UCSD-AML1 (cell line): ENCODE data around the gene NBDY.
"Not testable (repeated sequence)": the region's sequence is repeated elsewhere in the genome, so short reads cannot be mapped to it uniquely, and the experiment has no call there.

Experiments
- DNase-seq: peaks from one replicate; lab custom pipeline; 2025; ENCODE audit not compliant: unreplicated experiment; lab: John Stamatoyannopoulos, UW

NBDY gene, protein sequence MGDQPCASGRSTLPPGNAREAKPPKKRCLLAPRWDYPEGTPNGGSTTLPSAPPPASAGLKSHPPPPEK

DNA sequence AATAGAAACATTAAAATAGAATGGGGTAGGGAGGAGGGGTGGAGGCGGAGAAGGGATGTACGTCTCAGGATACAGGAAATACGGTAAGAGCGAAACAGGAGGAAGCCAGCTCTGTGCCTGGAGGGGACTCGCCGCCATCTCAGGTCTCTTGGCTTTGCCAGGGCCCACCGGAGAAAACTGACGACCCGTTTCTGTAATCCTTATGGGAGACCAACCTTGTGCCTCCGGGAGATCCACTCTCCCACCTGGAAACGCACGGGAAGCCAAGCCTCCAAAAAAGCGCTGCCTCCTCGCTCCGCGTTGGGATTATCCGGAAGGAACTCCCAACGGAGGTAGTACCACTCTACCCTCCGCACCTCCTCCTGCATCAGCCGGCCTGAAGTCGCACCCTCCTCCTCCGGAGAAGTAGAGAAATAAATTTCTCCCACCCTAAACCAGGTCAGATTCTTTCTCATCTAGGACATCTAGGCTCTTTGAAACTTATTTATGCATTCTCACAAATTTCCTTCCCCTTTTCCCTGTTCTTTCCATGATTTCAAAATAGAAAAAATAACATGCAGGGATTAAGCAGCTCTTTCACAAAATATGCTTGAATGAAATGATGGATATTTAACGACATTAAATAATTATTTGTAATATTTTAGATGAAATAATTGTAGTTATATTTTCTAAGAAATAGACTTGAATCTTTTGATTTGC is at the start of gene NBDY:
TSS of gene NBDY (plus strand) at position 92 of the 699 bp plus-strand sequence. CDS start at position 203, 111 bp downstream.
- DNase-seq, result peak; percentile 46

DNA sequence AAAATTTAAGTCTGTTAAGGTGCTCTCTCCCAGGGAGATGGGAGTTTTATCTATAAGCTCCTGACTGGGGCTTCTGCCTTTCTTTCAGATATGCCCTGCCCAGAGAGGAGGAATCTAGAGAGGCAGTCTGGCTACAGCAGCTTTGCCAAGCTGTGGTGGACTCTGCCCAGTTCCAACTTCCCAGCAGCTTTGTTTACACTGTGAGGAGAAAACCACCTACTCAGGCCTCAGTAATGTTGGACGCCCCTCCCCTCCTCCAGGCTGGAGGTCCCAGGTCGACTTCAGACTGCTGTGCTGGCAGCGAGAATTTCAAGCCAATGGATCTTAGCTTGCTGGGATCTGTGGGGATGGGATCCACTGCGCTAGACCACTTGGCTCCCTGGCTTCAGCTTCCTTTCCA is 24.5 kb upstream of the NBDY start:
- not testable (repeated sequence) for DNase-seq

DNA sequence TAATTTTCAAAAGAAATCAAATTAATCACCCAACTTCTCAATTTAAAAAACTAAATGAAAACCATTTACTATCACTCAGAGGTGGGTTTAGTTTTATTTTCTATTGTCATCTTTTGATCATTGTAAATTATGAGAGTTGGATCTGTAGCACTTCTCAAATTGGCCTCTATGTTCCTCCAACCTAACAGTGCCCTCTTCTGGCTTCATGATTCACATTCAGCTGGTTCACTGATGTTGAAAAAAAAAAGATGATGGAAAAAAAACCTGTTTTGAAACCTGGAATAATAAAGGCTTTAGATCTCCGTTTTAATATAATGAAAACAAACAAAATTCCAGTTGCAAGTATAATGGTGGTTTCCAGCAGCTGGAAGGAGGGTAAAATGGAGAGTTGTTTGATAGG is 2.4 kb upstream of the NBDY start:
- DNase-seq, result no peak

DNA sequence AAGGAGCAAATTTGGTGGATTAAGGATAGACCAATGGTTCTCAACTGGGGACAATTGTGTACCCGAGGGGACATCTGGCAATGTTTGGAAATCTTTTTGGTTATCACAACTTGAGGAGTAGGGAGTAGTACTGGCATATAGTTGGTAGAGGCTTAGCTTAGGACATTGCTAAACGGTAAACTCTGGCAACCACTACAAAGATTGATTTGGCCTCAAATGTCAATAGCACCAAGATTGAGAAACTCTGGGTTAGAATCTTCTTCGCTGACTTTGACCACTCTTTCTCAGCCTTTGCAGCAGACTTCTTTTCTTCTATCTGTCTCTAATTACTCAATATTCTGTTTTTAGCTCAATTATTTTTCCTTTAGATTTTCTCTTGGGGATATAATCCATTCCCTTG is 1.5 kb upstream of the NBDY start:
- DNase-seq, result no peak

DNA sequence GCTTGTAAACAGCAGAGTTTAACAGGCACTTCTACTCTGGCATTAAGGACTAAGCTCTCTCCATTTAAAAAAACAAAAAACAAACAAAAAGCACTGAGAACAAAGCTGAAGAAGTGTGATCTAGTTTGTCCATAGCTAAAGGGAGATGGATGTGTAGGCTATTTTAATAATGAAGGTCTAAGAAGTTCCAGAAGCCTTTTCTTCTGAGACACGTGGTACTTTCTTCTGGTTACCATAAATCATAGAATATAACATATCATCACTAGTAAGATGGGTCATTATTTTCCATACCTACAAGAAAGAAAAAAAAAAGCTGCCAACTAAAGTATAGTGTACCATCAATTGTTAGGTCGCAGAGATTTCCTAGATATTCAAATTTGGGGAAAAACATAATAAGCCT is 722 bp upstream of the NBDY start:
- DNase-seq, result no peak

DNA sequence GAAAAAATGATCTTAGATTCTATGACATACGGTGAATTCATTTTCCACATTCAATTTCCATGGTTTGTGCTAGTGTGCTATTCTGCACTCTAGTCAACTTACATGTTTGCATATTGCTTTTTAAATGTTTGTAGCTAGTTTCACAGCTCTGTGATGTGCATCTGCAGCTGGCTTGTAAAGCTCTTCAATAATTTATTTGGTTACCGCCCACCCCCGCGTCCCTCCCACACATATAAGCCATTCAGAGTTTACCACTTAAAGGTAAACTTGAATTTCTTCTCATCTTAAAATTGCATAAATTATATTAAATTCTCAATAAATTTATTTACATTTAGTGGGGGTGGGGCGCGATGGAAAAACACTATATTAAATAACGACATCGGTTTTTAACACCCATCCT is 291 bp upstream of the NBDY start:
- DNase-seq, result no peak

DNA sequence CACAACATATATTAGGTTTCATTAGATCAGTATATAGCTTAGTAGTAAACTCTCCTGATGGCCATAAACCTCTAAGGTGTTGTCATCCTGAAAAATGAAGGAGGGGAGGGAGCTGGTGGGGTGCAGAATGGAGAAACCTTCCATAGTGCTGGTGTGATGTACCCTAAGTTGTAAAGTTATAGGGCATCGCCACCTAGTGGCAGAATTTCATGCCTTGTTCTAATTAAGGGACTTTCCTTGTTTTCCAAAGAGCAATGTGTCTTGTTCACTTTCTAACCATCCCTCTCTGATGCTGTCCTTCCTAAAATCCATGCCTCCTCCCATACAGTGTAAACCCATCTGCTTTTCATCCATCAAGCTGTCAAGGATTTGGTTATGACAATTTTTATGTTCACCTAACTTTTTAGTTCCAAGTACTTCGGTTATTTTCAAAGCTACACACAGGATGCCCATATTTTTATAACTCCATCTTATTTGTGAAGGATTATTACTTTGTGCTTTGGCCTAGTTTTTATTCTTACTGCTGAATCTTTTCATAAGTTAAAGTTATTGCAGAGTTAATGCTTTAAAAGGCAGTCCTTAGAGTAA is 4.5 kb downstream of the NBDY start:
- DNase-seq, result no peak

DNA sequence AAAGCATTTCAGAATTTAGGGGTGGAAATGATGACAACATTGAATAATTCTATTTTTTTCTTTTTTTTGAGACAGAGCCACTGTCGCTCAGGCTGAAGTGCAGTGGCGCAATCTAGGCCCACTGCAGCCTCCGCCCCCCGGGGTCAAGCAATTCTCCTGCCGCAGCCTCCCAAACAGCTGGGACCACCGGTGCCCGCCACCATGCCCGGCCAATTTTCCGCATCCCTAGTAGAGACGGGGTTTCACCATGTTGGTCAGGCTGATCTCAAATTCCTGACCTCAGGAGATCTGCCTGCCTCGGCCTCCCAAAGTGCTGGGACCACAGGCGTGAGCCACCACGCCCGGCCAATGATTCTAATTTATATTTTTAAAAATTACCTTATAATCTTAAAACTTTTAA is 7.2 kb downstream of the NBDY start:
- DNase-seq, result no peak

DNA sequence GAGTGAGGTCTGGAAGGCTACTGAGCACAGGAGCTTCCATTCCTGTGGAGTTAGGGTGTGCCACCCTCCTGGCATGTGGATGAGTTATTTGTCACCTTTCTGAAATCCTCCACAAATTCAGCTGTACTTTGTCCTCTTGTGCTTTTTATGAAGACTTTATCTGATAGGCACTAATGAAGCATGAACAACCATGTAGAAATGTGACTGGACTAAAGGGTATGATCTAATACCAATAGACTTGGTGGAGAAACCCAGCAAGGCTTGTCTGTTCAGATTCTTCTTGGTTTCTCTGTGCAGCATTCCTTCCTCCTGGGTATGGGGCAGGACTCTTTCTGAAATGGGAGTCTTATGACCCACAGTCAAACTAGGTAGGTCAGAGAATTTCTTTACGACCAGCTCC is 9.6 kb downstream of the NBDY start:
- no peak for DNase-seq

DNA sequence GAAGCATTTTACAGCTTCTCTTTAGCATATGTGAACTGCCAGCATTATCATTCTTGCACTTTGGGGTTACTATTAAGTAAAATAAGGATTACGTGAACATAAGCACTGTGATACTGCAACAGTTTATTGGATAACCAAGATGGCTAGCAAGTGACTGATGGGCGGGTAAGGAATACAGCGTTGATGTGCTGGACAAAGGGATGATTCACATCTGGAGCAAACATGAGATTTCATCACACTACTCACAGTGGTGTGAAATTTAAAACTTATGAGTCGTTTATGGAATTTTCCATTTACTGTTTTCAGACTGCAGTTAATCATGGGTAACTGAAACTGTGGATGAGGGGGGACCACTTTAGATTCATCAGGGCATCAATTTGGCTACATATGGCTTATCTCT is 16.0 kb downstream of the NBDY start:
- no peak for DNase-seq

DNA sequence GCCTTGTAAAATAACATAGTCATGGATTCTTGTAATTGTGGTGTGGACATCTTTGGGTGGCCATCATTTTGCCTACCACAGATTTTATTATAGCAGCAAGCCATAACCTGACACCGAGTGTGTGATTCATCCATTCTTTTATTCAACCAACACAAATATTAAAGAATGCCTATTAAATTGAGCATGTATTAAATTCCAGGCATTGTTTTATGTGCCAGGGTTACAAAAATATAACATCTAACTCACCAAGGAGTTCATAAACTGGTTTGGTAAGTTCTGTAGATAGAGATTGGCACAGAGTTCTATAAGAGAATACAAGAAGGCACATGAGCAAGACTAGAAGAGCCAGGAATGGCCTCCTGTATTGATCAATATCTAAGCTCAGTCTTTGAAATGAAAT is 18.0 kb downstream of the NBDY start:
- DNase-seq, result no peak

DNA sequence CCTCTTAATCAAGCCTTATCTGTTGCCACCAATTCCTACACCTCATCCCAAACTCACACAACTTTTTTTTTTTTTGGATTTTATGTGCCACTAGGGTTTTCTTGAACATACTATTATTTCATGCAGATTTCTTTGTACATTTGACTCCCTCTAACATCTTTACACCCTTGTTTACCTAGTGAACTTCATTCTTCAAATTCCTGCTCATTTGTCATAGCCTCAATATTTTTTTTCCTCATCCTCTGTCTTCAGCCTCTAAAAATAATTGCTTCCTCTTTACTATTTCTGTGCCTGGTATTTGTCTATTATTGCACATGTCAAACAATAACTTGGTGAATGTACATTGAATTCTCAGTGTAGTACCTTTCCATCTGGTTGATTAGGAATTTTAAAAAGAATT is 22.0 kb downstream of the NBDY start:
- DNase-seq, result no peak

DNA sequence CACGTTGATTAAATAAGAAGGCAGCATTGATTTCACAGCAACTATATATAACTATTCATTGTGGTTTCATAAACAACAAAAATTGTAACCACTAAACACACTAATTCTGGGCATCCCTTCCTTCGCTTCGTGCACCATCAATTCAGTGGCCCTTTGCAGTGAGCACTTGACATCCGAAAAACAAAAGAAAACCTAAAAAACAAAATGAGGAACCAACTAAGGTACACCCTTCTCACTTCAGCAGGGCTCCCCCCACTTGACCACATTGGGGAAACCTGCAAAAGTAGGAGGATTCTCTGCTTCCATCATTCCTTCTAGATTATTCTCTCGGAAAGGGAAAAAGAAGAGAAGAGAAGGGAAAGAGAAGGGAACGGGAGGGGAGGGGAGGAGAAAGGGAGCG is 28.3 kb downstream of the NBDY start:
- DNase-seq, result no peak

DNA sequence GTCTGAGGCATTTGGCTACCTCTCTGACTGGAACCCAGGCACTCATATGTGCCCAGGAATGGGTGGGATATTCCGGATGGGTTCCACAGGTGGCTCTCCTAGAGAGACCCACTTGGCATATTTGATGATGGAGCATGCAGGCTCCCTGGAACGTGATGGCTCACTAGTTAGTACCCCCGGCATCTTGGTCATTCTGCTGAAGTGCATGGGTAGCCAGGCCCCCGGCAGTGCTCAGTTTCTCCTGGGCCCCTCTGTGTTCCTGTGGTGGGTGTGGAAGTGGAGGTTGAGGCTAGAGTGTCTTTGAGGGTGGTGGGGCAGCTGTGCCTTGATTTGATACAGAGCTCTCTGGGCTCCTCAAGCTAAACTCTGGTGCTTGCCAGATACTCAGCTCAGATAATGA is 29.4 kb downstream of the NBDY start:
- no peak for DNase-seq

DNA sequence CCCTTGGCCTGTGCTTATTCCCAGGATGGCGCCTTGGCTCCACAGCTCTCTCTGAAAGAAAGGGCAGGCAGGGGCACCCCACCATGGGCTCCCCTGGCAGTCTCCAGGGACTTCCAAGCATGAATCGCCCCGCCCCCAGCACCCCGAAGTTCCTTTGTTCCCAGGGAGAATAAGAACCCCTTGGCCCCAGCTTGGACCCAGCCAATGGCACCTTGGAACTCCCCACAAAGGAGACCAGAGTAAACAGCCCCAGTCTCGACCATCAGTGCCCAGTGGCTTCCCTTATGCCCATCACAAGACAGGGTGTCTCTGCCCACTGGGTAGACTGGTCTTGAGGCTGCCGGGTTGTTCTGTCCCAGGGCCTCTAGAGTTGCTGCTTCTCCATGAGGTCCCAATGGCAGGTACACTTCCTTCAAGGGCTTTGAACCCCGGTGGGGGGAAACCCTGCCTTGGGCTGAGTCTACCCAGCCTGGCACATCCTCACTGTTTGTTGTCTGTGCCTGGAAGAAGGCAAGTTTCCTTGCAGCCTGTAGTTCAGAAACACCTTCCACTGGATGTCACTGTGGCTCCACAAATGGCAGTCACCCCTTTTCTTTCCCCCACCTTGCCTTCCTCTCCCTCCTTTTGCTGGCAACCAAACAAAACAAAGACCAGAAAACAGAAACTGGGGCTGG is 30.8 kb downstream of the NBDY start:
- DNase-seq, result no peak

DNA sequence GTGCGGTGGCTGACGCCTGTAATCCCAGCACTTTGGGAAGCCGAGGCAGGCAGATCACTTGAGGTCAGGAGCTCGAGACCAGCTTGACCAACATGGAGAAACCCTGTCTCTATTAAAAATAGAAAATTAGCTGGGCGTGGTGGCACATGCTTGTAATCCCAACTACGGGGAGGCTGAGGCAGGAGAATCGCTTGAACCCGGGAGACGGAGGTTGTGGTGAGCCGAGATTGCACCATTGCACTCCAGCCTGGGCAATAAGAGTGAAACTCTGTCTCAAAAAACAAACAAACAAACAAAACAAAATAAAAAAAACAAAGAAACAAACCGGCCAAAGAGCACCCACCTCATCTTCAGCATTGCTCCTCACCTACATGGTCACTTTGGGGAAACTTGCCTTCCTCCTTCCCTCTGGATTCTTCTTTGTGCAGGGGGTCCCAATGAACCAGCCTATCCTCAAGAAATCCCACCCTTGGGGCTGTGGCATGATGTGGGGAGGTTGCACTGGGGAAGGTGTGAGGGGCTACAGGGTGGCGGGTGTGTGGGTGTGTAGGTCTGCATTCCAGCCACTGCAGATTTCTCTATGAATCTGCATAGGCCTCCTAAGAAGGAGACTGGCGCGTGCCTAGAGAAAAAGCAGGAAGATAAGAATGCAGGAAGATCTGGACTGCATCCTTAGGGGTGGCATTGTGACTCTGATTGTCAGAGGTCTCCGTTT is 31.5 kb downstream of the NBDY start:
- DNase-seq, result not testable (repeated sequence)

DNA sequence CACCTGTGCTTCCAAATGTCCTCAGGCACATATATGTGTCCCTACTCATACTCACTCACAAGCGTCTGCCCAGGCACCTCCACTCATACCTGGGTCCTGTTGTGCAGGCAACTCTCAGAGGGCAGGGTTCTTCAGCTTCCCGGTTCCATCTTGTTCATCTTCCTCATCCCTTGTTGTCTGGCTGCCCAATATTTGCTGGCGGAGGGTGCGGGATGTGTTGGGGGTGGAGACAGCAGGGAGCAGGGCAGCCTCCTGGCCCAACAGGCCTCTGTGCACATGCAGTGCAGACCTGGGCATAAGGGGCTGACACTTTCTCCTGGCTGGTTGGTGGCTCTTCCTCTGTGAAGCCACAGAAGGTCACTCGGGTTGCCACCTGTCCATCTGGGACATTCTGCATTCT is 32.1 kb downstream of the NBDY start:
- DNase-seq, result no peak

DNA sequence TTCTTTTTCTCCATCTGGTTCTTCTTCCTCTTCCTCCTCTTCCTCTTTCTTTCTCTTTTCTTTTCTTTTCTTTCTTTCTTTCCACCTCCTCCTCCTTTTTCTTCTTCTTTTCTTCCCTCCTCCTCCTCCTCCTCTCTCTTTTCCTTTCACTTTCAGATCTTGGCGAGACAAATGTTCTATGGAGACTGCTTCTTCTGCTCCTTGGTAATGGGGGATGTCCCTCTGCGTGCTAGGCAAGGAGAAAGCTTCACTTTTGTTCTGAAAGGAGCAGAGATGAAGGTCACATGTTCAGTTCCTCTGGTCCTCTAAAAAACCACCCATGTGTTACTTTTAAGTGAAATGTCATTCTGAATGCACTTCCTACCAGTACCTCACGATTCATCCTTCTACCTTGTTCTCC is 33.2 kb downstream of the NBDY start:
- no peak for DNase-seq

DNA sequence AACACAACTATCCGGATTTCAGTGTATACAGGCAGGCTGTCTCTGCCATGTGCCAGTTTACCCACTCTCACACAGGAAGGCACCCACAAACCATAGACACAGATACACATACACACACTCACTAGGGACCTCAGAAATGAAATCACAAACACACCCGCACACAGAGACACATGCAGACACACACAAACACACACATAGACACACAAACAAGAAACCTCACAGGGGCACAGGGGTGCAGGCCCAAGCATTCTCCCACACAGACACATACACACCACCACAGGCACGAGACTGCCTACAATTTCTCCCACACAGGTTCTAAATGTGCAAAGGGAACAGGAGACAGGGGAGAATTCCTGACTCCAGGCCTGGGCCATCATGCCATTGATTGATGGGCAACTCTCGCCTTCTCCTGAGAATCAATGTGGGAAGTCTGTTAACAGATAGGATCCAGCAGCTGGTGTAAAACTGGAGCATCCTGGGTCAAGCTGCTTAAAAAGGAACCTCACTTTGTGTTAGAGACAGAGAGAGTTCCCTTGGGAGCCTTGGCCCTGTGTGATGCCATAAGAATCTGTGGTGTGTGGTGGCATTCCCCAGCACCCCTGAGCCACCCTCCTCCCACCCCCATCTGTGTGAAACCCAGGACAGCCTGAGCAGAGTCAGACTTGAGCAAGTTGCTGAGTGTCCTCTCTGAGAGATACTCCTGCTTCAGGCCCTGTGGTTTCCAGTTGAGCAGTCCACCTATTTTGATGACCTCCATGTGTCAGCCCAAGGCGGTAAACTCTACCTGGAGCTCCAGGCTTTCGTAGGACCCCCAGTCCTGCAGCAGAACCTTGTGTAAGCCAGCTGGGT is 33.9 kb downstream of the NBDY start:
- DNase-seq, result no peak

DNA sequence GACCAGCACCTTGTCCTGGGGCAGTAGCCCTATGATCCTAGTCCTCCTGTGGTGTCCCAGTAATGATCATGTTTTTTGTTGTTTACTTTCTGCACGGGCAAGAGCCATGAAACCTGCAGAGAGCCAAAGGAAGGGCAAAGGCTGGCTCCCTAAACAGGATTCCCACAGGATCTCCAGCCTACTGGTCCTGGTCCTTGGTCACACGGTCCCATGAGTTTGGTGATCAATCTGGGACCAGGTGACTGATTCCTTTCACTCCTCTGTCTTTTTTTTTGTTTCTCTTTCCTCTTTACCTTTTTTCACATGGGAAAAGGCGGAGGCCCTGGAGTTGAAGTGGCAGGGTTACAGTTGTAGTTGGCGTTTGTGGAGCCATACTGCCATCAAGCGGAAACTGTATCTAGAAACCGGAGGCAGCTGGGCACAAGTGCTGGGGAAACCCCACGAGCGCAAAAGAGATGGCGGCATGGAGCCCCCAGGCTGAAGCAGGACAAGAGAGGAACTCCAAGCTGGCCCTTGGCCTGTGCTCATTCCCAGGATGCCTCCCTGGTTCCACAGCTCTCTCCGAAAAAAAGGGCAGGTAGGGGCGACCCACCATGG is 34.6 kb downstream of the NBDY start:
- no peak for DNase-seq
